ENCODE results near the gene RBM15B. TPM values are rescaled to one million over a fixed set of nuclear protein-coding genes. Genes with fewer than 3 reads are reported as not detected.

The RBM15B gene
- total and polyA plus RNA-seq, 9 of the 15 experiments (the other 6 are each of a cell fraction or from before 2014, with no cell fraction given): 1.8 to 21.0 (median 10.5) TPM

GRCh38 chr3:51391075-51391565 lies at the start of gene RBM15B (continued):
- no peak for TF ChIP-seq ZNF311 (CRISPR knock-in tag; IDR thresholded peaks at IDR 0.05)
- TF ChIP-seq ZNF778 (CRISPR knock-in tag; IDR thresholded peaks at IDR 0.05): no peak
- no peak for TF ChIP-seq ZNF561 (CRISPR knock-in tag; conservative IDR thresholded peaks at IDR 0.05)
- no peak for TF ChIP-seq KAT7 (CRISPR knock-in tag; IDR thresholded peaks at IDR 0.05; ENCODE audit: borderline replicate concordance)
- TF ChIP-seq POLR3G (IDR thresholded peaks at IDR 0.05; ENCODE audit: extremely low read depth, insufficient read length, insufficient replicate concordance): no peak
- TF ChIP-seq POLR2G (IDR thresholded peaks at IDR 0.05; ENCODE audit: low read depth, low read length): peak; percentile 86
- no peak for TF ChIP-seq E2F5 (CRISPR knock-in tag; IDR thresholded peaks at IDR 0.05)
- TF ChIP-seq KLF6 (CRISPR knock-in tag; IDR thresholded peaks at IDR 0.05; ENCODE audit: borderline replicate concordance): no peak
- TF ChIP-seq RBM17 (IDR thresholded peaks at IDR 0.05; ENCODE audit: borderline replicate concordance, low read depth, low read length): no peak
- TF ChIP-seq CREB3 (tag; conservative IDR thresholded peaks at IDR 0.05; ENCODE audit: low read depth): no peak
- TF ChIP-seq BCOR (IDR thresholded peaks at IDR 0.05): no peak
- TF ChIP-seq MTA3 (IDR thresholded peaks at IDR 0.05; ENCODE audit: borderline replicate concordance): no peak
- no peak for TF ChIP-seq ZBTB49 (CRISPR knock-in tag; IDR thresholded peaks at IDR 0.05; ENCODE audit: borderline replicate concordance)
- no peak for TF ChIP-seq HEY1 (CRISPR knock-in tag; IDR thresholded peaks at IDR 0.05; ENCODE audit: borderline replicate concordance)
- no peak for TF ChIP-seq NFYB (IDR thresholded peaks at IDR 0.05; ENCODE audit: extremely low read depth, insufficient read length)
- no peak for TF ChIP-seq STAG1 (CRISPR knock-in tag; IDR thresholded peaks at IDR 0.05; ENCODE audit: borderline replicate concordance)
- no peak for TF ChIP-seq SP2 (IDR thresholded peaks at IDR 0.05; ENCODE audit: extremely low read depth, low read depth, low read length, poor library complexity, severe bottlenecking)
- TF ChIP-seq COPS2 (conservative IDR thresholded peaks at IDR 0.05): no peak
- no peak for TF ChIP-seq MYNN (IDR thresholded peaks at IDR 0.05)
- TF ChIP-seq MYNN (CRISPR knock-in tag; IDR thresholded peaks at IDR 0.05): no peak
- TF ChIP-seq RCOR1 (IDR thresholded peaks at IDR 0.05; ENCODE audit: borderline replicate concordance in 1 of 2, low read depth in 2 of 2, low read length in 2 of 2): 0 out of 4 replicates have a peak, but pooled peaks of 1 of the 2 experiments have one; percentile 36
- TF ChIP-seq ZBTB7A (IDR thresholded peaks at IDR 0.05; ENCODE audit: borderline replicate concordance, control insufficient read depth, low read depth, low read length): no peak; the same call in 1 of the 2 replicates
- no peak for TF ChIP-seq ZNF165 (CRISPR knock-in tag; IDR thresholded peaks at IDR 0.05; ENCODE audit: borderline replicate concordance)
- TF ChIP-seq CHD1 (IDR thresholded peaks at IDR 0.05; ENCODE audit: low read length): no peak

Data from K562 (cell line).